OCI-M2 (cell line): Measurements from ENCODE around the gene C1orf50.
"Not testable (repeated sequence)": the region's sequence is repeated elsewhere in the genome, so short reads cannot be mapped to it uniquely, and the experiment has no call there.

ENCODE experiments used
- DNase-seq: peaks from one replicate; lab custom pipeline; 2025; ENCODE audit not compliant: unreplicated experiment; lab: John Stamatoyannopoulos, UW

C1orf50 gene

GRCh38 chr1:42739753-42740700 is 27.0 kb upstream of the C1orf50 start, which contains the start of gene CLDN19:
Gene CLDN19, minus strand, starts transcription at chr1:42740236. Its CDS starts 173 bp downstream, at chr1:42740063.
- DNase-seq = no peak

- no peak for DNase-seq
Measured at GRCh38 chr1:42740851-42741580, 26.0 kb upstream of the C1orf50 start.

- no peak for DNase-seq
Measured at GRCh38 chr1:42741706-42742105, 25.3 kb upstream of the C1orf50 start.

GRCh38 chr1:42742141-42742540 is 24.9 kb upstream of the C1orf50 start:
- no peak for DNase-seq

GRCh38 chr1:42742617-42743316 is 24.3 kb upstream of the C1orf50 start:
- DNase-seq = no peak

- DNase-seq = no peak
Measured at GRCh38 chr1:42743317-42744147, 23.5 kb upstream of the C1orf50 start.

GRCh38 chr1:42744148-42744413 is 23.0 kb upstream of the C1orf50 start:
- DNase-seq = no peak

- no peak for DNase-seq
Measured at GRCh38 chr1:42745851-42746250, 21.2 kb upstream of the C1orf50 start.

- no peak for DNase-seq
Measured at GRCh38 chr1:42746436-42747105, 20.5 kb upstream of the C1orf50 start.

- DNase-seq = no peak
Measured at GRCh38 chr1:42747125-42747524, 19.9 kb upstream of the C1orf50 start.

- DNase-seq = no peak
Measured at GRCh38 chr1:42748021-42748420, 19.0 kb upstream of the C1orf50 start.

GRCh38 chr1:42748461-42749410 is 18.3 kb upstream of the C1orf50 start:
- DNase-seq = no peak

- no peak for DNase-seq
Measured at GRCh38 chr1:42750041-42750440, 17.0 kb upstream of the C1orf50 start.

- DNase-seq = not testable (repeated sequence)
Measured at GRCh38 chr1:42751511-42752070, 15.5 kb upstream of the C1orf50 start.

GRCh38 chr1:42752284-42752683 is 14.8 kb upstream of the C1orf50 start:
- DNase-seq = no peak

- DNase-seq = no peak
Measured at GRCh38 chr1:42753070-42753469, 14.0 kb upstream of the C1orf50 start.

- DNase-seq = no peak
Measured at GRCh38 chr1:42756956-42757891, 9.8 kb upstream of the C1orf50 start.

GRCh38 chr1:42757892-42758275 is 9.2 kb upstream of the C1orf50 start:
- no peak for DNase-seq
